HG03045 (cell line): ENCODE results near the gene RNF213.

ENCODE experiments used
- ATAC-seq: cut with Tn5 transposase; IDR thresholded peaks from one replicate; pipeline ENCODE4 v1.9.1; 2021; ENCODE audit warnings: mild to moderate bottlenecking, moderate library complexity; ENCODE audit not compliant: unreplicated experiment

Gene RNF213

DNA sequence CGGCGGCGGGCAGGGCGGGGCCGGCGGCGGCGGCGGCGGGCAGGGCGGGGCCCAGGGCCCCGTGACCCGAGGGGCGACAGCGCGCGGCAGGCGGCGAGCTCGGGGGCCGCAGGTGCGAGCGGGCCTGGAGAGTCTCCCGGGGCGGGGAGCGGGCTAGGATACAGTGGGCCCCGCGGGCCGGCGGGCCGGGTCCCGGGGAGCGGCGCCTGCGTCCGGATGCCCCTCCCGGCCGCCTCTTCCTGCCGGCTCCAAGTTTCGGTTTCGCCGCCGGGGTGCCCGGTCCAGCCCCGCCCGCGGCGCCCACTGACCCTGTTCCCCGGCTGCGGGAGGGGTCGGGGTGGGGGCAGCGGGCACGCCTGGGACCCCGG is at the start of gene RNF213:
RNF213 (plus strand) TSS at position 62 of the 368 bp plus-strand sequence. CDS start 2,830 bp downstream, outside the sequence.
- ATAC-seq, result peak; percentile 34

DNA sequence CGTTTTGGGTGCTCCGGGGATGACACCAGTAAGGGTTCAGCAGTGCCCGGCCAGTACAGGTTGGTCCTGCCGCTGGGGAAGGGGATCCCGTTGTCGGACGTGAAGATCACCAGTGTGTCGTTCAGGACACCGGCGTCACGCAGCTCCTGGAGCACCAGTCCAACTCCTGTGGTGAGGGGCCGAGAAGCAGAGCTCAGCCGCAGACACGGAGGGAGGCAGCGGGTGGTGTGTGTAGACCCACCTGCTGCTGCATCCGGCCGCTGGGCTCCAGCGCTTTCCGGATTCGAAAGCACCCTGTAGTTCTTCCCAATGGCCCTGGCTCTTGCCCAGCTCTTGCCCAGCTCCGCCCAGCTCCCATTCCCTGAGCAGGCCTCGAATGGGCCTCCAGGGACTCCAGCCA is 48.5 kb upstream of the RNF213 start:
- ATAC-seq, result no peak

DNA sequence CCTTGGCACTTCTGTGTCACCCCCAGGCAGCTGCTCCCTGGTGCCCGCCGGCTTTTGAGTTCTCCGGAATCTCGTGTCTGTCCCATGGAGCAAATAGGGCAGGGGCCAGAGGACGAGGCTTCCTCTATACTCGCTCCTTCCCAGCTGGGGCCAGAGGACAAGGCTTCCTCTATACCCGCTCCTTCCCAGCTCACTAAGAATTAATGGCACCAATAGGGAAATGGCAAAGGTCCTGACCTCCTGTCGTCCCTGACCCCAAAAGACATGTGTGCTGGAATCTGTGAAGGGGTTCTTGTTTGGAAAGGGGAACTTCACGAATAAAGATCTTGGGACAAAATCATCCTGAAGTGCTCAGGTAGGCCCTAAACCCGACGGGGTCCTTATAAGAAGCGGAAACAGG is 48.1 kb upstream of the RNF213 start:
- ATAC-seq, result no peak

DNA sequence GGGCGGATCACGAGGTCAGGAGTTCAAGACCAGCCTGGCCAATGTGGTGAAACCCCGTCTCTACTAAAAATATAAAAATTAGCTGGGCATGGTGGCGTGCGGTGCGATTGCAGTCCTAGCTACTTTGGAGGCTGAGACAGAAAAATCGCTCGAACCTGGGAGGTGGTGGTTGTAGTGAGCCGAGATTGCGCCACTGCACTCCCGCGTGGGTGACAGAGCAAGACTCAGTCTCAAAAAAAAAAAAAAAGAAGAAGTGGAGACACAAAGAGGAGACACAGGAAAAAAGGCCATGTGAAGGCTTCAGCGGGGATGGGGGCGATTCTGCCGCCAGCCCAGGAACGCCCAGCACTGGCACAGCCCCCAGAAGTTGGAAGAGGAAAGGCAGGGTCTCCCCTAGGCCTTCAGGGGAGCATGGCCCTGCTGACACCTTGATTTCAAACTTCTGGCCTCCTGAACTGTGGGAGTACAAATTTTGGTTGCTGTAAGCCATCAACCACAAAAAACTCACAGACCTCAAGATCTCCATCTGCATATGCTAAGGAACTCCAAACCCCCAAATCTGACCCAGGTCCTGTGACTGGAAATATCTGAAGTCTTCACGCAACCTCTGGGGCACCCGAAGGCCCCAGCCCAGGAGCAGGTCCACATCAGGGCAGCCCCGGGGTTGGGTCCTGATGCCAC is 47.5 kb upstream of the RNF213 start:
- no peak for ATAC-seq

DNA sequence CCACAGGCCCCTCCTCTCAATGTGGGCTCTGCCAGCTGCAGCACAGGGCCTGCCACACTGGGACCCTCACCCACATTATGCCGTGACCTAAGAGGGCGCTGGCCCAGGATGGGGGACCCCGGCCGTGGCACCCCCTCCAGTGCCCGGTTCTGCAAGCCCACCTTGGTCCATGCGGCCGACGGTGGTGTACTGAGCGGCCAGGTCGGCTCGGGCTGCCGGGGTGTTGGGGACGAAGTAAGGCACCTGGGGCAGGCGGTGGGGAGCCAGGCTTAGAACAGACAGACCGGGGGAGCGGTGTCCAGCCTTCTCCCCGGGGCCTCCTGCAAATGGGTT is 47.0 kb upstream of the RNF213 start:
- ATAC-seq, result no peak

DNA sequence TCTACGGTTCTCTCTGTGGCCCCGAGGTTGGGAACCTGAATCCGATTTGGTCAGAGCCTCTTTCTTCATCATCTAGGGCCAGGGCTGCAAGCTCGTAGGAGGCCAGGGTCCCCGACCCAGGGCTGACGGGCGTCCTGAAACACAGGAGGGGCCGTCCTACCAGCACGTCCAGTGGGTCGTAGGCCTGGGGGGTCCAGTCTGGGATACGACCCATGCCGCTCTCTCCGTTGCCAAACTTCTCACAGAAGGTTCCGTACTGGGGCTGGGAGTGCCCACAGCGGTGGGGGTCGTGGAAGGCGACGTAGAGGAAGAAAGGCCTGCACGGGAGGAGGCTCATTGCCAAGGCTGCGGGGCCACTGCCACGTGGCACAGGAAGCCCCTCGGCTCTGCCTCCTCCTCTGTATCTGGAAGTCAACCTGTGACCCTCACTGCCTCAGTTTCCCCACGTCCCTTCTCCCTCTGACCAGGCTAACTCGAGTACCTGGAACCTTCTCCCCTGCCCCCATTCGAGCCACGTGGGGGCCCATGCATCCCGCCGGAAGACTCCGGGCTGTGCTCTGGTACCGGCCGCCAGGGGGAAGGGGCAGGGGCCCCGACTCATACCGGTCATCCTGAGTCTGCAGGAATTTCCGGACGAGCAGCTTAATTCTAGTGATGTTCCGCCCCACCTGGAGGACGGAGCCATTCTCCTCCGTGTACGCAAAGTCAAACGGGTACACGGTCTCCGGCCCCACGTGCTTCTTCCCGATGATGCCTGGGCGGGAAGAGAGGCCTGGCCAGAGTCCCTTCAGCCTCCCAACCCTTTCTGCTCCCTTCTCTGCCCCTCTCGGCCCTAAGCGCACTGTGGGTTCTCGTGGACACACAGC is 46.4 kb upstream of the RNF213 start:
- no peak for ATAC-seq

DNA sequence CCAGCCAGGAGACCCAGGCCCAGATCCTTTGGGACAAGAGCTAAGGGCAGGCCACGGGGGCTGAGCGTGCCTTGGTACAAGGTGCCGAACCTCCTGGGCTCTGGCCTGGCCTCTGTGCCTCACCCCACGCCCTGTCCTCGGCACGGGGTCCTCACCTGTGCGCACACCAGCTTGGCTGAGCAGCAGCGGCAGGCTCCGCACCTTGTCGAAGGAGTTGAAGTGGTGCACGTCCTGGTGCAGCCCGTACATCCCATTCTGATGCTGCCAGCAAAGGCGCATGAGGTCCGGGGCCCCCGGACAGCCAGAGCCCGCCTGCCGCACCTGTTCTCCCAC is 45.8 kb upstream of the RNF213 start:
- ATAC-seq, result no peak

DNA sequence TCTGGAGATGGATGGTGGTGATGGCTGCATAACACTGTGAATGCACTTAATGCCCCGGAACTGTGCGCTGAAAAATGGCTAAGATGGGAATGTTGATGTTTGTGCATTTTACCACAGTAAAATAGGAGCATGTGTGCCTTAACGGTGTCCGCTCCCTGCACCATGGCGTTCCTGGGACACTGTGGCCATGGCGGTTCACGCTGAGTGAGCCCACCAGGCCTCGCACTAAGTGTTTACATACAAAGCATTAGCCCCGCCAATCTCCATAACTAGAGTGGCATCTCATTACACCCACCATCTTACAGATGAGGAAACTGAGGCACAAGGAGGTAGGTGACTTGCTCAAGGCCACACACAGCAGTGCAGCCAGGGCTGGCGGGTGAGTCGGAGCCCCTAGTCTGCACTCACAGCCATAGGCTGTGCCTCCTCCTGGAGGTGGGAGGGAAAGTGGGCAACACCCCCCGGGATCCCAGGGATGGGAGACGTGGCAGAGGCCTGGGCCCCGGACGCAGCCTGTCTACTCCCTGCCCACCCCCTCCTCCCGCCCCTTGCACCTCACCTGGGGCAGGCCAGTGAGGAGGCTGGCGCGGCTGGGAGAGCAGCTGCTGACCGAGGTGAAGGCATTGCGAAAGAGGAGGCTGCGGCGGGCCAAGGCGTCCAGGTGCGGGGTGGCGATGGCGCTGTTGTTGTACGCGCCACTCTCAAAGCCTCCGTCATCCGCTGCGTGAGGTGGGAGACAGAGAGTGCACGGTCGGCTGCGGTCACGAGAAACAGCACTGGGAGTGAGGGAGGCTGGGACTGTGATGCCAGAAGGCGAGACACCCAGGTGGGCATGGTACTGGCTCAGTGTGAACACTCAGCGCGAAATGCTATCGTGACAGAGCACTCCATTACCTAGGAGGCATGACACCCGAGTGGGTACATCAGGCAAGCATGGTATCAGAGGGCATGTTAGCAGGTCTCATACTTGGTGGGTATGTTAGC is 43.9 kb upstream of the RNF213 start:
- no peak for ATAC-seq

DNA sequence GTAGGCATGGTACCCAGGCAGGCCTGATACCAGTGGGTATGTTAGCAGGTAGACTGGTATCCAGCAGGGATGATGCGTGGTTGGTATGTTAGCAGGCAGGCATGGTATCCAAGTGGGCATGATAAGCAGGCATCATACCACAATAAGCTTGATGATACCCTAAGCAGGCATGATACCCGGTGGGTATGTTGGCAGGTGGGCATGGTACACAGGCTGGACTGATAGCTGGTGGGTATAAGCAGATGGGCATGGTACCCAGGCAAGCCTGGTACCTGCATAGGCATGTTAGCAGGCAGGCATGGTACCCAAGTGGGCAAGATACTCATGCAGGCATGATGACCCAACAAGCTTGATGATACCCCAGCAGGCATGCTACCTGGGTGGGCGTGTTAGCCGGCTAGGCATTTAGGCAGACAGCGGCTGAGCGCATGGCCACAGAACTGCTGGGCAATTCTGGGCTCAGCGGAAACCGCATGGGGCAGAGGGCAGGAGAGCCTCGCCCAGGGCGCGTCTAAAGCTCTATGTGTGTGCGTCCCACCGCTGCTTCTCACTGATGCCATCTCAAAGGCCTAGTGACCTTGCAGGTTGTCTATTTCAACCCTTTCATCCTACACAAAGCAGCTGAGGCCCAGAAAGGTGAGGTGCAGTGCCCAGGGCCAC is 42.8 kb upstream of the RNF213 start:
- ATAC-seq, result no peak

DNA sequence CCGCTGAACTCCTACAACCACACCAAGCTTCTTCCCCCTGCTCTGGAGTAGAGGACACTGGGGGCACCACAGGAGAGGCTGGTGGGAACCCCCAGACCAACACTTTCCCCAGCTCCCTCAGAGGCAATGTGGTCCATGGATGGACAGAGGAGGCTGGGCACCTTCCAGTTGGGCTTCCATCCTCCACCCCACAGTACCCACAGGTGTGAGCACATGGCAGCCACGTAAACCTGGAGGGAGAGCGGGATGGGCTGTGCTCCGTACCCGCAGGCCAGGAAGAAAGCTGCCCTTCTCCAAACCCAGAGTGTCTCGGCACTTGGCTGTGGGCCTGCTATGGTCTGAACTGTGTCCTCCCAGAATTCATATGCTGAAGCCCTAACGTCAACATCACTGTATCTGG is 42.3 kb upstream of the RNF213 start:
- ATAC-seq, result no peak

DNA sequence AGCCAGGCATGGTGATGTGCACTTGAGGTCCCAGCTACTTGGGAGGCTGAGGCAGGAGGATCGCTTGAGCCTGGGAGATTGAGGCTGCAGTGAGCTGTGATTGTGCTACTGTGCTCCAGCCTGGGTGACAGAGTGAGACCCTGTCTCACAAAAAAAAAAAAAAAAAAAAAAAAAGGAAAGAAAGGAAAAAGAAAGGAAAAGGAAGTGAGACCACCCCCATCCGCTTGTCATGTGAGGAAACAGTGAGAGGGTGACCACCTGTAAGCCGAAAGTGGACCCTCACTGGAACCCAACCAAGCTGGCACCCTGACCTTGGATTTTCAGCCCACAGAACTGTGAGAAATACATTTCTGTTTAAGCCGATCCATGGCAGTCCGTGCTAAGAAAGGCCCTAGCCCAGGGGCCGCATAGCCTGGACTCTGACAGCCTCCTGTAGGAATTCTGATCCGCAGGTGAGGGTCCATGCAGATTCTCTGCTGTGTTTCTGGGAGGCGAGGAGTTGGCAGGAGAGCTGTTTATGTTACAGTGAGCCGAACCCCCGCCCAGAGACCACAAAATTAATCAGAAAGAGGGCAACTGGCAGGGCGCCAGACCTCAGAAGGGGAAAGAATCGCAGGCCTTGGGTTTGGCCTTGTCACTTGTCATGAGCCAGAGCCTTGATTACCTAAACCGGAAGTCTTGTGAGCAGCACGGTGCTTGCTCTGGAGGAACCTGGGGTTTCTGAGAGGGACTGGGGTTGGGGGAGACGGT is 41.5 kb upstream of the RNF213 start:
- peak; percentile 38 for ATAC-seq

DNA sequence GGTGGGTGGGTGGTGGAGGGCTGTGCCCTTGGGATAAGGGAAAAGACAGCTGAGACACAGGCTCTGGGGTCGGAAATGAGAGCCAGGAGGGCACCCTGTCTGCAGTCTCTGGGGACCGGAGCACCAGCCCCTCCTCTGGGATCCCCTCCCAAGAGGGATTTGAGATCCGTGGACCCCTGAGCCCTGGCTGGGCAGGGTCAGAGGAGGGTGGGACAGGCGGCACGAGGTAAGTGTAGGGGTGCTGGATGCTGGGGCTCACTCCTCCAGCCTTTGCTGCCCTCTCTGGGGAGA is 40.9 kb upstream of the RNF213 start:
- no peak for ATAC-seq

DNA sequence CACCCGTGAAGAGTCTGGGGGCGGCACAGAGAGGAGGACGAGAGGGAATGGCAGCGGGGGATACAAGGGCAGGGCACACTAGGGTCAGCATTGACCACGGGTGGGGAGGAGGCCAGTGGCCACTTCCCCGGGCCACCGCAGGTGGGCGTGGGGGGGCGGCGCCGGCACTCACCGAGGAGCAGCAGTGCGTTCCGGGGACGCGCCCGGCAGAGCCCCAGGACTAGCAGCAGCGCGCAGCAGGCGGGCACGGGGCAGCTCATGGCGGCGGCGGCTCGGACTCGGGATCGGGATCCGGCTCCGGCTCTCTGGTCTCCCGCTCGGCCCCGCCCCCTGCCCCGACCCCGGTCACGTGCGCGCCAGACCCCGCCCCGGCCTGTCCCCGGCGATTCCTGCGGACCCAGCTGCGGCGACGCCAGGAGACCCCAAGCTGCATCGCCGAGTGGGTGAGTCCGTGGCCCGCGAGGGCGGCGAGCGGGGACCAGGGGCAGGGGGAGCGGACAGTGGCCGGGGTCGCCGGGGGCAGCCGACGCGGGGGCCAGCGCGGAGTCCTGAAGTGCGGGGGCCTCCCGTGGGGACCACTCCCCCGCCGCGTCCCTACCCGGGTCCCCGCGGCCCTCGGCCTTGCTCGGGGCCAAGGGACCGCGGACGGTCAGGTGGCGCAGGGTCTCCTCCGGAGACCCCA is 40.5 kb upstream of the RNF213 start, which contains the start of the genes SGSH and SLC26A11:
SGSH (minus strand) TSS at position 280 of the 682 bp plus-strand sequence; CDS start at position 260, 20 bp downstream.
SLC26A11 (plus strand) TSS at position 374 of the 682 bp plus-strand sequence. CDS start 1,134 bp downstream, outside the sequence.
- ATAC-seq, result peak; percentile 39

DNA sequence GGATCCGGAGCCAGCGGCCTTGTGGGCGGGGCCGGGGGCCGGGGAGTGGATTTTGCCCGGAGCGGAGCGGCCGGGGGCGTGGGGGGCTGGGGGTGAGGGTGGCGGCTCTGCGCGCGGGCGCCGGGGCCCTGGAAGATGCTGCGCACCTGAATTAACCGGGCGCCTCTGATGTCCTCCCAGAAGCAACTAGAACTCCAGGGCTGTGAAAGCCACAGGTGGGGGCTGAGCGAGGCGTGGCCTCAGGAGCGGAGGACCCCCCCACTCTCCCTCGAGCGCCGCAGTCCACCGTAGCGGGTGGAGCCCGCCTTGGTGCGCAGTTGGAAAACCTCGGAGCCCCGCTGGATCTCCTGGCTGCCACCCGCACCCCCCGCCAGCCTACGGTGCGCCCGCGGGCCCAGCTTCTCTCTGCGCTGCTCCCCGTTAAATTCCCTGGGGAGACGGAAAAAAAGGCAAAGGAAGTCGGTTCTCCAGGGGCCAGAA is 39.9 kb upstream of the RNF213 start:
- no peak for ATAC-seq

DNA sequence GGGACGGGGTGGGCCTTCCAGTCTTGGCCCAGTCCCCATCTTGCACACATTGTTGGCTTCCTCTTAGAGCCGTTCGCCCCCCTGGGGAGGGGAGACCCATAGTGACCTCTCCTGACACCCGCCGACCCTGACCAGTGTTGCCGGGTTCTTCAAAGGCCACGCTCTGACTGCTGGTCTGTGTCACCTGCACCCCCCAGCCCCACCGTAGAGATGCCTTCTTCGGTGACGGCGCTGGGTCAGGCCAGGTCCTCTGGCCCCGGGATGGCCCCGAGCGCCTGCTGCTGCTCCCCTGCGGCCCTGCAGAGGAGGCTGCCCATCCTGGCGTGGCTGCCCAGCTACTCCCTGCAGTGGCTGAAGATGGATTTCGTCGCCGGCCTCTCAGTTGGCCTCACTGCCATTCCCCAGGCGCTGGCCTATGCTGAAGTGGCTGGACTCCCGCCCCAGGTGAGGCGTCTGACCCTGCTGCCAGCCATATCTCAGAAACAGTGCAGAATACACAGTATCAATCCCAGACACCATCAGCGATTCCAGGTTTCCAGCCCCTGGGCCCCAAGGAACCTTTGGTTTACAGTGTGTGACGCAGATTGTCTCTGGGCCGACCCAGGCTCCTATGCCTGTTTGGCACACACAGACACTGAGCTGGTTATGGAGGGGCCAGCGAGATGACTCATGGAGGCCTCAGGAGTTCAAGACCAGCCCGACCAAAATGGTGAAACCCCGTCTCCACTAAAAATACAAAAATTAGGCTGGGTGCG is 39.1 kb upstream of the RNF213 start:
- ATAC-seq, result no peak

DNA sequence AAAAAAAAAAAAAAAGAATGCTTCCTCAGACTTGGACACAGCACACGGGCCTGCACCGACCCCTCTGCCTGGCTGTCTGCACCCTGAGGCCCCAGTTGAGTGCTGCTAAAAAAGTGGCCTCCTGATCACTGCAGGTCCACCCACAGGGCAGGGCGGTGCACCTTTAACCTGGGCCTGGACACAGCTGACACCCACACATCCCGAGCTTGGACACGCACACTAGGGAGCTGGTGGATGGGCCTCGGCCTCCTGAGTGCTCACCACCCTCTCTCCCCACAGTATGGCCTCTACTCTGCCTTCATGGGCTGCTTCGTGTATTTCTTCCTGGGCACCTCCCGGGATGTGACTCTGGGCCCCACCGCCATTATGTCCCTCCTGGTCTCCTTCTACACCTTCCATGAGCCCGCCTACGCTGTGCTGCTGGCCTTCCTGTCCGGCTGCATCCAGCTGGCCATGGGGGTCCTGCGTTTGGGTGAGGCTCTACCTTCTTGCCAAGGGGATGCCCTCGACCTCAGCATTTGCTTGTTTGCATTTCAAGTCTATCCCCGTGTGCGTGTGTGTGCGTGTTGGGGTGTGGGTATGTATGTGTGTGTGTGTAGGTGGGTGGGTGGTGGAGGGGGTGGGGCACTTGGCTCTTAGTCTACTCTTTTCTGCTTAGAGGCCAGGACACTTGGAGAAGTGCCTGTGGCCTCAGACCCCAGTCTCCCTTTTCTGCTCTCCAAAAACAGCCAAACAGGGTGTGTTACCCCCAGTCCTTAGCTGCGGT is 38.1 kb upstream of the RNF213 start:
- no peak for ATAC-seq

DNA sequence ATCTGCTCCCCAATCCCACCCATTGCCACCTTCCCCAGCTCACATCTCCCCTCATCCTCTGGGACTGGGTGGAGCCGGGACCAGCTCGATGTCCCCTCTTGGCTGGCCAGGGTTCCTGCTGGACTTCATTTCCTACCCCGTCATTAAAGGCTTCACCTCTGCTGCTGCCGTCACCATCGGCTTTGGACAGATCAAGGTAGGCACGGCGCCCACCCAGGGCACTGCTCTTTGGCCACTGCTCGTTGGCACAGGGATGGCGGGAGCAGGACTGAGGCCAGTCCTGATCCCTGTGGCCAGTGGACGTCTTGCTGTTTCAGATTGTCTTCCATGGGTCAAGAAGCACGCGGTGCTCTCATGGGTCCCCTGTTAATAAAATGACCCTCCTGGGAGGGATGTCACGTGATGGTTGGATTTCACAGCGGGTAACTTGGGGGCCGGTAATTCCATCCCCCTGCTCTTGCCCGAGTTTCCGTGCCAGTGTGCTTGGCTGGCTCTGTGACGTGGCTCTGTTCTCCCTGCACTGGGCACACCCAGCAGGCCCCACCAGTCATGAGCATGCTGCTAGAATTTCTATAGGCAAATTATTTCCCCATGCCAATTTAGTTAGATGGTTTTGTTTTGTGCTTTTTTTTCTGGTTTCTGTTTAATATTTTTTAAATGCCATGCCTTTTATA is 37.4 kb upstream of the RNF213 start:
- no peak for ATAC-seq
